GM12878 (cell line): ENCODE results near the gene SLC66A3. TPM values are rescaled to one million over a fixed set of nuclear protein-coding genes. Genes with fewer than 3 reads are reported as not detected.

Source experiments
- ATAC-seq: fragments of 200-7000 bp; cut with Tn5 transposase; 3 replicates; pipeline ENCODE4 v1.9.1; 2020; ENCODE audit warnings: mild to moderate bottlenecking, moderate library complexity
- BruUV-seq: library from RNA; stranded (reverse); fragments of 400-500 nt; replicated peaks from 2 replicates; lab custom pipeline; 2021; lab: Mats Ljungman, UMichigan
- CTCF ChIA-PET: fragments of 300-600 bp; sonication (Branson Sonifier 250); formaldehyde crosslinking; extraction: SDS; loops from one replicate; lab custom pipeline; 2021; ENCODE audit warnings: inconsistent platforms; lab: Yijun Ruan, JAX
- POLR2A ChIA-PET: fragments of 350-600 bp; formaldehyde crosslinking; extraction: SDS; loops from one replicate; lab custom pipeline; 2021; ENCODE audit warnings: inconsistent platforms; lab: Charles Lee
- RAD21 ChIA-PET: fragments of 300-600 bp; sonication (Branson Sonifier 250); formaldehyde crosslinking; loops from one replicate; lab custom pipeline; 2023; ENCODE audit warnings: antibody characterized with exemption; ENCODE audit not compliant: unreplicated experiment; lab: Charles Lee
- SMC1A ChIA-PET: fragments of 300-600 bp; sonication (Branson Sonifier 250); formaldehyde crosslinking; loops from one replicate; lab custom pipeline; 2023; ENCODE audit not compliant: unreplicated experiment, uncharacterized antibody; lab: Charles Lee
- DNase-seq: peaks from one replicate; pipeline ENCODE4 v3.0.0-alpha.2; 2011; ENCODE audit warnings: low read depth, low spot score
- FAIRE-seq: peaks from 3 replicates; lab custom pipeline; 2011; peaks lifted over from hg19 to GRCh38; lab: Jason Lieb, UNC
- H2AFZ ChIP-seq: 2 replicates; pipeline ENCODE4 v1.6.0; 2011; ENCODE audit warnings: low read depth, low read length, control low read depth; ENCODE audit not compliant: control insufficient read depth
- H3K27ac ChIP-seq: 2 replicates; pipeline ENCODE4 v1.5.1; 2011; ENCODE audit warnings: control low read depth; ENCODE audit not compliant: control insufficient read depth, insufficient read depth
- H3K27me3 ChIP-seq, 2 experiments: replicated peaks in 1 of 2; 2 replicates each; pipeline versions ENCODE4 v1.6.0 to v1.6.1; 2011; ENCODE audit warnings: low read length in 1 of 2; ENCODE audit not compliant: control insufficient read depth in 2 of 2, insufficient read depth in 2 of 2
- H3K36me3 ChIP-seq, 2 experiments: 2 replicates each; pipeline ENCODE4 v1.5.1; 2011; ENCODE audit warnings: low read length in 1 of 2; ENCODE audit not compliant: control insufficient read depth in 2 of 2, insufficient read depth in 2 of 2
- H3K4me1 ChIP-seq: 2 replicates; pipeline ENCODE4 v1.6.1; 2011; ENCODE audit warnings: mild to moderate bottlenecking, low read length, moderate library complexity, mixed read lengths; ENCODE audit not compliant: control insufficient read depth, insufficient read depth
- H3K4me2 ChIP-seq: 2 replicates; pipeline ENCODE4 v1.6.0; 2011; ENCODE audit warnings: control low read depth; ENCODE audit not compliant: control insufficient read depth, insufficient read depth
- H3K4me3 ChIP-seq: fragments of 200-600 bp; sonication (generic); 2 replicates; pipeline ENCODE4 v1.5.1; 2016
- H3K79me2 ChIP-seq: 2 replicates; pipeline ENCODE4 v1.6.0; 2011; ENCODE audit warnings: low read length; ENCODE audit not compliant: control insufficient read depth, insufficient read depth
- H3K9ac ChIP-seq: 2 replicates; pipeline ENCODE4 v1.8.0; 2011; ENCODE audit warnings: low read length, control low read depth, mixed read lengths; ENCODE audit not compliant: control insufficient read depth, insufficient read depth
- H3K9me3 ChIP-seq: replicated peaks from 3 replicates; pipeline ENCODE4 v1.5.1; 2011; ENCODE audit warnings: mild to moderate bottlenecking, low read length; ENCODE audit not compliant: control insufficient read depth, insufficient read depth
- H4K20me1 ChIP-seq: 2 replicates; pipeline ENCODE4 v1.6.0; 2011; ENCODE audit not compliant: control insufficient read depth, insufficient read depth
- ASH2L ChIP-seq: fragments of 300-600, 200-600 bp; sonication (generic); IDR thresholded peaks from 2 replicates; pipeline ENCODE4 v1.6.1; 2017; ENCODE audit warnings: low read depth, mild to moderate bottlenecking, borderline replicate concordance
- CEBPB ChIP-seq, 2 experiments: fragments of 150-350 bp in 1 of 2; IDR thresholded peaks; 2 replicates each; pipeline ENCODE4 v1.6.1; 2012 to 2014; ENCODE audit warnings: low read depth in 2 of 2, low read length in 2 of 2, borderline replicate concordance in 1 of 2, inconsistent platforms in 1 of 2
- E2F4 ChIP-seq: IDR thresholded peaks from 2 replicates; pipeline ENCODE4 v1.6.1; 2012; ENCODE audit warnings: low read depth, low read length, improper control_type of control experiment
- EZH2 ChIP-seq: IDR thresholded peaks from 2 replicates; pipeline ENCODE4 v1.6.1; 2012; ENCODE audit warnings: low read depth, mild to moderate bottlenecking, control low read depth, inconsistent platforms, low read length, borderline replicate concordance; ENCODE audit not compliant: control insufficient read depth
- MEF2B ChIP-seq: fragments of 450-650 bp; IDR thresholded peaks from 2 replicates; pipeline ENCODE4 v1.6.1; 2018; ENCODE audit warnings: mild to moderate bottlenecking, moderate library complexity; ENCODE audit not compliant: partially characterized antibody, poor library complexity, severe bottlenecking
- RBBP5 ChIP-seq: fragments of 200-600 bp; sonication (generic); conservative IDR thresholded peaks from 2 replicates; pipeline ENCODE4 v1.6.1; 2016
- REST ChIP-seq: IDR thresholded peaks from 2 replicates; pipeline ENCODE4 v1.6.1; 2012; ENCODE audit warnings: mild to moderate bottlenecking, low read depth, low read length
- SREBF2 ChIP-seq: IDR thresholded peaks from 2 replicates; pipeline ENCODE4 v1.6.1; 2012; ENCODE audit warnings: mild to moderate bottlenecking, low read length
- SRF ChIP-seq, 2 experiments: IDR thresholded peaks; 2 replicates each; pipeline ENCODE4 v1.6.1; 2011; ENCODE audit warnings: low read depth in 2 of 2, low read length in 2 of 2, mild to moderate bottlenecking in 1 of 2, moderate library complexity in 1 of 2
- ZNF274 ChIP-seq: IDR thresholded peaks from one replicate; pipeline ENCODE4 v1.8.0; 2011; ENCODE audit not compliant: insufficient read length, insufficient read depth
- ZNF384 ChIP-seq: IDR thresholded peaks from 2 replicates; pipeline ENCODE4 v1.6.1; 2012; ENCODE audit warnings: low read depth, mild to moderate bottlenecking, low read length, improper control_type of control experiment, borderline replicate concordance
- ZSCAN29 ChIP-seq: fragments of 450-650 bp; IDR thresholded peaks from 2 replicates; pipeline ENCODE4 v1.6.1; 2017; ENCODE audit warnings: mild to moderate bottlenecking, moderate library complexity
- WGBS: methylation state at CpG from one replicate; pipeline ENCODE4 v1.1.6; 2016; ENCODE audit warnings: low lambda C conversion rate; ENCODE audit not compliant: insufficient replicate concordance, insufficient coverage; ENCODE audit errors: missing lambda C conversion rate; 5-methylcytosine and 5-hydroxymethylcytosine counted together
- in situ Hi-C: fragments of 300-500 bp; cut with MboI; formaldehyde crosslinking; loops from 9 replicates; pipeline ENCODE4 v1.14.3; 2018; ENCODE audit warnings: mixed read lengths
- intact Hi-C: fragments of 100-400 bp; cut with micrococcal nuclease; formaldehyde crosslinking; loops from one replicate; pipeline ENCODE4 v1.14.2; 2022; ENCODE audit not compliant: unreplicated experiment
- polyA plus RNA-seq, 11 experiments: library from polyadenylated mRNA; depleted of rRNA in 4 of 11; unstranded in 6 of 11; stranded (reverse) in 5 of 11; fragments of >200 nt; fragmentation: Nextera tagmentation in 4 of 11; fragmentation: Illumina TruSeq in 1 of 11; extraction: Ambion mirVana in 4 of 11; extraction: Trizol in 1 of 11; gene quantifications; 1 replicate in 1 of 11; 2 replicates in 10 of 11; pipeline versions ENCODE4 v1.2.1 to v1.2.3, GENCODE V29; 2011 to 2016; ENCODE audit warnings: inconsistent platforms in 2 of 11, missing spikeins in 2 of 11, low read depth in 1 of 11
- total RNA-seq, 4 experiments: library from RNA; depleted of rRNA in 3 of 4; stranded (reverse); fragments of >200 nt in 3 of 4; fragmentation: Illumina TruSeq in 1 of 4; extraction: Trizol in 1 of 4; gene quantifications; 2 replicates each; pipeline versions ENCODE4 v1.2.1 to v1.2.3, GENCODE V29; 2013 to 2021
- TF ChIP-seq, protein P1 (sequence below), 3 experiments: IDR thresholded peaks in 2 of 3; conservative IDR thresholded peaks in 1 of 3; 2 replicates each; pipeline ENCODE4 v1.5.1; 2011; ENCODE audit warnings: low read depth in 3 of 3, low read length in 3 of 3, mild to moderate bottlenecking in 3 of 3, control low read depth in 2 of 3, moderate library complexity in 2 of 3, inconsistent platforms in 1 of 3, mixed read lengths in 1 of 3; ENCODE audit not compliant: control insufficient read depth in 2 of 3, insufficient read depth in 1 of 3; ENCODE audit errors: extremely low read depth in 1 of 3
- TF ChIP-seq, protein P2 (sequence below): IDR thresholded peaks from 2 replicates; pipeline ENCODE4 v1.6.1; 2012; ENCODE audit warnings: low read depth, low read length, improper control_type of control experiment

Gene SLC66A3
- total and polyA plus RNA-seq, 10 of the 15 experiments (the other 5 are each of a cell fraction or from before 2014, with no cell fraction given), result 1.4 to 14.2 (median 6.4) TPM

- FAIRE-seq, result no peak
- 64% methylated on average over 8 of the region's 8 CpGs for WGBS
- TF ChIP-seq ASH2L (no peak), RBBP5 (no peak), MEF2B (no peak), ZNF274 (no peak), SREBF2 (no peak), ZNF384 (no peak), ZSCAN29 (no peak), SRF (IDR thresholded peaks at IDR 0.05; ENCODE audit: low read depth in 2 of 2, low read length in 2 of 2) (no peak), CEBPB (IDR thresholded peaks at IDR 0.05; ENCODE audit: borderline replicate concordance in 1 of 2, low read depth in 2 of 2, low read length in 2 of 2) (no peak), EZH2 (no peak), E2F4 (no peak), REST (no peak)
- TF ChIP-seq, protein P1, sequence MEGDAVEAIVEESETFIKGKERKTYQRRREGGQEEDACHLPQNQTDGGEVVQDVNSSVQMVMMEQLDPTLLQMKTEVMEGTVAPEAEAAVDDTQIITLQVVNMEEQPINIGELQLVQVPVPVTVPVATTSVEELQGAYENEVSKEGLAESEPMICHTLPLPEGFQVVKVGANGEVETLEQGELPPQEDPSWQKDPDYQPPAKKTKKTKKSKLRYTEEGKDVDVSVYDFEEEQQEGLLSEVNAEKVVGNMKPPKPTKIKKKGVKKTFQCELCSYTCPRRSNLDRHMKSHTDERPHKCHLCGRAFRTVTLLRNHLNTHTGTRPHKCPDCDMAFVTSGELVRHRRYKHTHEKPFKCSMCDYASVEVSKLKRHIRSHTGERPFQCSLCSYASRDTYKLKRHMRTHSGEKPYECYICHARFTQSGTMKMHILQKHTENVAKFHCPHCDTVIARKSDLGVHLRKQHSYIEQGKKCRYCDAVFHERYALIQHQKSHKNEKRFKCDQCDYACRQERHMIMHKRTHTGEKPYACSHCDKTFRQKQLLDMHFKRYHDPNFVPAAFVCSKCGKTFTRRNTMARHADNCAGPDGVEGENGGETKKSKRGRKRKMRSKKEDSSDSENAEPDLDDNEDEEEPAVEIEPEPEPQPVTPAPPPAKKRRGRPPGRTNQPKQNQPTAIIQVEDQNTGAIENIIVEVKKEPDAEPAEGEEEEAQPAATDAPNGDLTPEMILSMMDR (IDR thresholded peaks at IDR 0.05 in 2 of 3, conservative IDR thresholded peaks at IDR 0.05 in 1 of 3; ENCODE audit: control insufficient read depth in 2 of 3, extremely low read depth in 1 of 3, insufficient read depth in 1 of 3, low read depth in 3 of 3, low read length in 3 of 3), result no peak
- TF ChIP-seq, protein P2, sequence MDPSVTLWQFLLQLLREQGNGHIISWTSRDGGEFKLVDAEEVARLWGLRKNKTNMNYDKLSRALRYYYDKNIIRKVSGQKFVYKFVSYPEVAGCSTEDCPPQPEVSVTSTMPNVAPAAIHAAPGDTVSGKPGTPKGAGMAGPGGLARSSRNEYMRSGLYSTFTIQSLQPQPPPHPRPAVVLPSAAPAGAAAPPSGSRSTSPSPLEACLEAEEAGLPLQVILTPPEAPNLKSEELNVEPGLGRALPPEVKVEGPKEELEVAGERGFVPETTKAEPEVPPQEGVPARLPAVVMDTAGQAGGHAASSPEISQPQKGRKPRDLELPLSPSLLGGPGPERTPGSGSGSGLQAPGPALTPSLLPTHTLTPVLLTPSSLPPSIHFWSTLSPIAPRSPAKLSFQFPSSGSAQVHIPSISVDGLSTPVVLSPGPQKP, result no peak
Observed at GRCh38 chr2:11121099-11121822, 34.0 kb upstream of the SLC66A3 start.

More at GRCh38 chr2:11121099-11121822, 34.0 kb upstream of the SLC66A3 start:
- Histone ChIP-seq H3K9me3 (no peaks in the 10 kb centered on the region), H3K9ac (no peak overlapping the region), H3K4me1 (no peaks in the 10 kb centered on the region), H2AFZ (no peak overlapping the region), H3K4me2 (no peak overlapping the region), H3K27ac (no peak overlapping the region), H3K27me3 (no peaks in the 10 kb centered on the region; a peak in 2 of 4 replicates), H4K20me1 (no peaks in the 10 kb centered on the region; the same call in 1 of the 2 replicates), H3K4me3 (no peak overlapping the region), H3K36me3 (no peaks in the 10 kb centered on the region), H3K79me2 (no peaks in the 10 kb centered on the region)
- intact Hi-C loops, result loop anchor here (10.0 kb wide), 1 partner anchor 46 kb away; no protein-coding TSS in a partner anchor
- CTCF ChIA-PET, result interaction anchor here (1.0 to 2.0 kb wide), 5 partner anchors 8 to 289 kb away, joined by 3 to 6 read pairs (median 5); no protein-coding TSS in a partner anchor
- SMC1A ChIA-PET, result interaction anchor here (1.0 kb wide), 1 partner anchor 106 kb away, joined by 3 read pairs; no protein-coding TSS in a partner anchor
- POLR2A ChIA-PET, result no interaction called here
- in situ Hi-C loops, result loop anchor here (5.0 kb wide), 1 partner anchor 284 kb away; no protein-coding TSS in a partner anchor
- BruUV-seq, result no TSS peak
- RAD21 ChIA-PET, result no interaction called here
- no peak for DNase-seq
- ATAC-seq, result no peak
